Measurements from ENCODE around the gene GLIS1. TPM values are rescaled to one million over a fixed set of nuclear protein-coding genes. Genes with fewer than 3 reads are reported as not detected.

The GLIS1 gene
- total and polyA plus RNA-seq, 2 experiments from 2014 or later = 0.26 to 0.31 TPM

GRCh38 chr1:53704804-53705445 is 34.0 kb downstream of the GLIS1 start (continued):
- TF ChIP-seq ZNF462 (CRISPR knock-in tag; IDR thresholded peaks at IDR 0.05) (no peak), CTCF (conservative IDR thresholded peaks at IDR 0.05; ENCODE audit: low read depth in 2 of 2) (no peak)

- H3K9me3 Mint-ChIP-seq = no peaks in the 10 kb centered on the region; the same call in 2 of the 3 replicates
- Histone ChIP-seq H3K36me3 (ENCODE audit: insufficient read depth) (no peaks in the 10 kb centered on the region), H3K9me2 (ENCODE audit: insufficient read depth) (no peaks in the 10 kb centered on the region), H3K27ac (ENCODE audit: low read depth) (peak overlapping the region; percentile 71; the same call in 1 of the 2 replicates), H3K79me2 (replicated peaks; ENCODE audit: insufficient read depth) (no peaks in the 10 kb centered on the region), H3K27me3 (ENCODE audit: insufficient read depth) (no peaks in the 10 kb centered on the region), H2AFZ (peak overlapping the region; percentile 13; the same call in 1 of the 2 replicates), H3K4me2 (peak overlapping the region; percentile 34), H4K20me1 (replicated peaks; ENCODE audit: insufficient read depth) (no peaks in the 10 kb centered on the region), H3K4me1 (ENCODE audit: insufficient read depth) (peaks cover 38% of the 10 kb centered on the region), H3F3A (replicated peaks; ENCODE audit: low read depth) (peaks cover 13% of the 10 kb centered on the region; the same call in 1 of the 2 replicates), H3K4me3 (peak overlapping the region; percentile 23; the same call in 1 of the 2 replicates)
- DNase-seq (ENCODE audit: low spot score) (no peak), ATAC-seq (peak; percentile 10)
- peaks cover 10% of the 10 kb centered on the region for H3K27me3 Mint-ChIP-seq (ENCODE audit: insufficient read depth, low read depth, poor library complexity)
- no peaks in the 10 kb centered on the region for H3K36me3 Mint-ChIP-seq (ENCODE audit: low read depth)
- 0 out of 2 replicates have a peak overlapping the region, but pooled peaks have one; percentile 52 for H3K27ac Mint-ChIP-seq
- no peak overlapping the region for H3K4me3 Mint-ChIP-seq
- peaks cover 53% of the 10 kb centered on the region for H3K4me1 Mint-ChIP-seq
- TF ChIP-seq EZH2 (IDR thresholded peaks at IDR 0.05; ENCODE audit: low read depth, unreplicated experiment) (no peak), CTCF (conservative IDR thresholded peaks at IDR 0.05; ENCODE audit: low read depth in 2 of 2) (no peak)
Measured at GRCh38 chr1:53704304-53704703, 34.7 kb downstream of the GLIS1 start.

Data from GM23338 (cell line).